GM19043 (cell line): ENCODE measurements around the gene NDUFS8.

Source experiments
- ATAC-seq: cut with Tn5 transposase; IDR thresholded peaks from one replicate; pipeline ENCODE4 v1.9.1; 2021; ENCODE audit warnings: low read depth; ENCODE audit not compliant: unreplicated experiment

Gene NDUFS8

GRCh38 chr11:68074584-68075352, 44.3 kb downstream of the NDUFS8 start:
- ATAC-seq: no peak

GRCh38 chr11:68076371-68077042, 46.0 kb downstream of the NDUFS8 start:
- ATAC-seq: no peak

- ATAC-seq: no peak
Observed at GRCh38 chr11:68077617-68078582, 47.4 kb downstream of the NDUFS8 start.

- no peak for ATAC-seq
Observed at GRCh38 chr11:68080860-68081259, 50.4 kb downstream of the NDUFS8 start.

- ATAC-seq: no peak
Observed at GRCh38 chr11:68081691-68082090, 51.2 kb downstream of the NDUFS8 start.

GRCh38 chr11:68082481-68082880, 52.0 kb downstream of the NDUFS8 start:
- ATAC-seq: no peak

GRCh38 chr11:68083517-68083916, 53.0 kb downstream of the NDUFS8 start:
- no peak for ATAC-seq
